Measurements from ENCODE around the gene LRRC58.

DNA sequence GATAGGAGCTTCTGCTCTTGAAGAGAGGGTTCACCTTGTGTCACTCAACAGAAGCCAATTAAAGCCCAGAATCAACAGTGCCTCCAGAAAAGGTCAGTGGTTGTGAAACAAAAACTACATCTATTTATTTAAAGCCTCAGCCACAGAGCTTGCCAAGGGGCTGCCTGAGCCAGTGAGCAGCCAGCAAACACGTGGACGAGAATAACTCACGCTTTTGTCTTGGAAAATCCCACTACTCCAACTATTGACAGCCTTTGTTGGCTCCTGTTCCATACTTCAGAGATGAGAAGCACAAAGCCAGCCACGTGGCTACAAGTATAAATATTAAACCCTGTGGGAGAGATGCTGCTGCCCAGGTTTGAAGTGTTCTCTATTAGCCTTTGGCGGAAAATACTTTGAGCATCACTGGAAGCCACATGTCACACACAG lies 74.4 kb downstream of the LRRC58 start:
- TF ChIP-seq, protein P1, sequence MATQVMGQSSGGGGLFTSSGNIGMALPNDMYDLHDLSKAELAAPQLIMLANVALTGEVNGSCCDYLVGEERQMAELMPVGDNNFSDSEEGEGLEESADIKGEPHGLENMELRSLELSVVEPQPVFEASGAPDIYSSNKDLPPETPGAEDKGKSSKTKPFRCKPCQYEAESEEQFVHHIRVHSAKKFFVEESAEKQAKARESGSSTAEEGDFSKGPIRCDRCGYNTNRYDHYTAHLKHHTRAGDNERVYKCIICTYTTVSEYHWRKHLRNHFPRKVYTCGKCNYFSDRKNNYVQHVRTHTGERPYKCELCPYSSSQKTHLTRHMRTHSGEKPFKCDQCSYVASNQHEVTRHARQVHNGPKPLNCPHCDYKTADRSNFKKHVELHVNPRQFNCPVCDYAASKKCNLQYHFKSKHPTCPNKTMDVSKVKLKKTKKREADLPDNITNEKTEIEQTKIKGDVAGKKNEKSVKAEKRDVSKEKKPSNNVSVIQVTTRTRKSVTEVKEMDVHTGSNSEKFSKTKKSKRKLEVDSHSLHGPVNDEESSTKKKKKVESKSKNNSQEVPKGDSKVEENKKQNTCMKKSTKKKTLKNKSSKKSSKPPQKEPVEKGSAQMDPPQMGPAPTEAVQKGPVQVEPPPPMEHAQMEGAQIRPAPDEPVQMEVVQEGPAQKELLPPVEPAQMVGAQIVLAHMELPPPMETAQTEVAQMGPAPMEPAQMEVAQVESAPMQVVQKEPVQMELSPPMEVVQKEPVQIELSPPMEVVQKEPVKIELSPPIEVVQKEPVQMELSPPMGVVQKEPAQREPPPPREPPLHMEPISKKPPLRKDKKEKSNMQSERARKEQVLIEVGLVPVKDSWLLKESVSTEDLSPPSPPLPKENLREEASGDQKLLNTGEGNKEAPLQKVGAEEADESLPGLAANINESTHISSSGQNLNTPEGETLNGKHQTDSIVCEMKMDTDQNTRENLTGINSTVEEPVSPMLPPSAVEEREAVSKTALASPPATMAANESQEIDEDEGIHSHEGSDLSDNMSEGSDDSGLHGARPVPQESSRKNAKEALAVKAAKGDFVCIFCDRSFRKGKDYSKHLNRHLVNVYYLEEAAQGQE (IDR thresholded peaks at IDR 0.05; ENCODE audit: insufficient read depth in 1 of 2, low read depth in 2 of 2, low read length in 1 of 2) = no peak
- TF ChIP-seq, protein P2, sequence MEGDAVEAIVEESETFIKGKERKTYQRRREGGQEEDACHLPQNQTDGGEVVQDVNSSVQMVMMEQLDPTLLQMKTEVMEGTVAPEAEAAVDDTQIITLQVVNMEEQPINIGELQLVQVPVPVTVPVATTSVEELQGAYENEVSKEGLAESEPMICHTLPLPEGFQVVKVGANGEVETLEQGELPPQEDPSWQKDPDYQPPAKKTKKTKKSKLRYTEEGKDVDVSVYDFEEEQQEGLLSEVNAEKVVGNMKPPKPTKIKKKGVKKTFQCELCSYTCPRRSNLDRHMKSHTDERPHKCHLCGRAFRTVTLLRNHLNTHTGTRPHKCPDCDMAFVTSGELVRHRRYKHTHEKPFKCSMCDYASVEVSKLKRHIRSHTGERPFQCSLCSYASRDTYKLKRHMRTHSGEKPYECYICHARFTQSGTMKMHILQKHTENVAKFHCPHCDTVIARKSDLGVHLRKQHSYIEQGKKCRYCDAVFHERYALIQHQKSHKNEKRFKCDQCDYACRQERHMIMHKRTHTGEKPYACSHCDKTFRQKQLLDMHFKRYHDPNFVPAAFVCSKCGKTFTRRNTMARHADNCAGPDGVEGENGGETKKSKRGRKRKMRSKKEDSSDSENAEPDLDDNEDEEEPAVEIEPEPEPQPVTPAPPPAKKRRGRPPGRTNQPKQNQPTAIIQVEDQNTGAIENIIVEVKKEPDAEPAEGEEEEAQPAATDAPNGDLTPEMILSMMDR (IDR thresholded peaks at IDR 0.05) = no peak
- TF ChIP-seq SIN3A (IDR thresholded peaks at IDR 0.05; ENCODE audit: borderline replicate concordance, insufficient read depth, low read depth, low read length) (no peak), POLR2AphosphoS5 (IDR thresholded peaks at IDR 0.05; ENCODE audit: low read depth, low read length) (no peak)
